H1 (cell line): ENCODE measurements around the gene GPR179. TPM values are rescaled to one million over a fixed set of nuclear protein-coding genes. Genes with fewer than 3 reads are reported as not detected.

Experiments used
- CTCF ChIA-PET: fragments of 300-600 bp; sonication (Branson Sonifier 250); formaldehyde crosslinking; loops from one replicate; lab custom pipeline; 2021; ENCODE audit not compliant: partially characterized antibody; lab: Charles Lee
- POLR2A ChIA-PET: fragments of 300-600 bp; sonication (Branson Sonifier 250); formaldehyde crosslinking; loops from one replicate; lab custom pipeline; 2021; ENCODE audit warnings: inconsistent platforms; ENCODE audit not compliant: partially characterized antibody; lab: Charles Lee
- DNase-seq, 2 experiments: peaks; one replicate each; pipeline versions ENCODE4 v3.0.0 to v3.0.0-alpha.2; 2010 to 2022; ENCODE audit warnings: low spot score in 2 of 2, low read depth in 1 of 2, mixed read lengths in 1 of 2
- FAIRE-seq: peaks from 2 replicates; lab custom pipeline; 2011; peaks lifted over from hg19 to GRCh38; lab: Jason Lieb, UNC
- H2AFZ ChIP-seq: 2 replicates; pipeline ENCODE4 v1.8.1; 2012; ENCODE audit warnings: low read length, inconsistent platforms
- H2AK5ac ChIP-seq: 2 replicates; pipeline ENCODE4 v1.6.1; 2013; ENCODE audit warnings: low read depth, low read length
- H2BK120ac ChIP-seq: replicated peaks from 2 replicates; pipeline ENCODE3; 2013; ENCODE audit warnings: low read depth, low read length, inconsistent platforms
- H2BK12ac ChIP-seq: 2 replicates; pipeline ENCODE4 v1.6.1; 2013; ENCODE audit warnings: low read depth, low read length
- H2BK15ac ChIP-seq: 2 replicates; pipeline ENCODE4 v1.6.1; 2013; ENCODE audit warnings: low read length
- H2BK20ac ChIP-seq: 2 replicates; pipeline ENCODE4 v1.6.1; 2013; ENCODE audit warnings: low read length
- H2BK5ac ChIP-seq: 2 replicates; pipeline ENCODE4 v1.6.1; 2013; ENCODE audit warnings: low read depth, low read length
- H3K14ac ChIP-seq: 2 replicates; pipeline ENCODE4 v1.6.1; 2013; ENCODE audit warnings: inconsistent platforms; ENCODE audit not compliant: insufficient read length
- H3K18ac ChIP-seq: 2 replicates; pipeline ENCODE4 v1.6.1; 2013; ENCODE audit warnings: low read length; ENCODE audit errors: extremely low read depth
- H3K23ac ChIP-seq: 2 replicates; pipeline ENCODE4 v1.6.1; 2013; ENCODE audit warnings: inconsistent platforms; ENCODE audit not compliant: insufficient read length
- H3K23me2 ChIP-seq: 2 replicates; pipeline ENCODE4 v1.6.1; 2013; ENCODE audit warnings: low read depth, low read length
- H3K27ac ChIP-seq: 2 replicates; pipeline ENCODE4 v1.6.1; 2011; ENCODE audit warnings: low read depth, low read length, inconsistent platforms
- H3K27me3 ChIP-seq, 4 experiments: replicated peaks in 1 of 4; 1 replicate in 1 of 4; 2 replicates in 3 of 4; pipeline versions ENCODE4 v1.6.1 to v1.8.1; 2011 to 2013; ENCODE audit warnings: low read length in 3 of 4, mild to moderate bottlenecking in 3 of 4, inconsistent platforms in 2 of 4, mixed read lengths in 2 of 4, moderate library complexity in 1 of 4; ENCODE audit not compliant: control insufficient read depth in 3 of 4, insufficient read depth in 3 of 4; ENCODE audit errors: extremely low read depth in 1 of 4
- H3K36me3 ChIP-seq, 4 experiments: 2 replicates each; pipeline versions ENCODE4 v1.6.1 to v1.8.1; 2011 to 2013; ENCODE audit warnings: mild to moderate bottlenecking in 4 of 4, low read length in 3 of 4, moderate library complexity in 2 of 4, control low read depth in 1 of 4, inconsistent platforms in 1 of 4; ENCODE audit not compliant: insufficient read depth in 4 of 4, control insufficient read depth in 2 of 4
- H3K4ac ChIP-seq: replicated peaks from 2 replicates; pipeline ENCODE3; 2013; ENCODE audit warnings: low read length, low read depth, mixed read lengths, inconsistent platforms; ENCODE audit not compliant: insufficient read length
- H3K4me1 ChIP-seq, 4 experiments: replicated peaks in 1 of 4; 1 replicate in 1 of 4; 2 replicates in 3 of 4; pipeline versions ENCODE4 v1.6.1 to v1.8.1; 2011 to 2013; ENCODE audit warnings: low read length in 3 of 4, inconsistent platforms in 2 of 4, mixed read lengths in 1 of 4; ENCODE audit not compliant: insufficient read depth in 4 of 4, control insufficient read depth in 3 of 4
- H3K4me2 ChIP-seq, 2 experiments: 2 replicates each; pipeline versions ENCODE4 v1.6.1 to v1.8.1; 2011 to 2013; ENCODE audit warnings: low read depth in 2 of 2, low read length in 2 of 2, control low read depth in 1 of 2, inconsistent platforms in 1 of 2, mild to moderate bottlenecking in 1 of 2; ENCODE audit not compliant: insufficient read depth in 1 of 2
- H3K4me3 ChIP-seq, 4 experiments: fragments of 200-600, 300-600 bp in 1 of 4; sonication (generic), shearing (Covaris generic), sonication (Bioruptor Twin) in 1 of 4; 2 replicates each; pipeline versions ENCODE4 v1.5.1 to v1.8.1; 2011 to 2016; ENCODE audit warnings: low read length in 4 of 4, low read depth in 3 of 4, control low read depth in 2 of 4, inconsistent platforms in 2 of 4, mild to moderate bottlenecking in 2 of 4, mixed read lengths in 1 of 4, moderate library complexity in 1 of 4; ENCODE audit not compliant: insufficient read depth in 2 of 4; ENCODE audit errors: extremely low read depth in 1 of 4
- H3K56ac ChIP-seq: replicated peaks from 2 replicates; pipeline ENCODE3; 2013; ENCODE audit warnings: low read depth, mild to moderate bottlenecking, mixed read lengths, low read length, inconsistent platforms; ENCODE audit not compliant: insufficient read length
- H3K79me1 ChIP-seq: 2 replicates; pipeline ENCODE4 v1.6.1; 2013; ENCODE audit warnings: low read depth, low read length, control low read depth
- H3K79me2 ChIP-seq, 2 experiments: 2 replicates each; pipeline versions ENCODE4 v1.6.1 to v1.8.1; 2012 to 2013; ENCODE audit warnings: low read length in 2 of 2, mild to moderate bottlenecking in 2 of 2, inconsistent platforms in 1 of 2; ENCODE audit not compliant: insufficient read depth in 2 of 2, control insufficient read depth in 1 of 2
- H3K9ac ChIP-seq, 4 experiments: replicated peaks in 1 of 4; 1 replicate in 1 of 4; 2 replicates in 3 of 4; pipeline versions ENCODE4 v1.6.1 to v1.8.1; 2011 to 2013; ENCODE audit warnings: low read depth in 3 of 4, low read length in 3 of 4, control low read depth in 2 of 4, mild to moderate bottlenecking in 2 of 4, moderate library complexity in 2 of 4, inconsistent platforms in 1 of 4; ENCODE audit errors: extremely low read depth in 1 of 4
- H3K9me3 ChIP-seq, 2 experiments: 2 replicates each; pipeline versions ENCODE4 v1.6.1 to v1.8.1; 2012 to 2013; ENCODE audit warnings: mild to moderate bottlenecking in 2 of 2, moderate library complexity in 2 of 2, control low read depth in 1 of 2, inconsistent platforms in 1 of 2, low read depth in 1 of 2, low read length in 1 of 2, mixed read lengths in 1 of 2; ENCODE audit not compliant: insufficient read depth in 2 of 2
- H4K20me1 ChIP-seq, 2 experiments: replicated peaks in 1 of 2; 2 replicates each; pipeline versions ENCODE3 to v1.8.1; 2011 to 2013; ENCODE audit warnings: inconsistent platforms in 2 of 2, low read length in 2 of 2, mild to moderate bottlenecking in 1 of 2; ENCODE audit not compliant: insufficient read depth in 2 of 2, control insufficient read depth in 1 of 2
- H4K5ac ChIP-seq: 2 replicates; pipeline ENCODE4 v1.6.1; 2013; ENCODE audit warnings: low read length, low read depth, mixed read lengths, inconsistent platforms; ENCODE audit not compliant: insufficient read length
- H4K8ac ChIP-seq: 2 replicates; pipeline ENCODE4 v1.8.0; 2013; ENCODE audit warnings: mild to moderate bottlenecking, moderate library complexity, low read length, inconsistent platforms; ENCODE audit not compliant: insufficient read depth; ENCODE audit errors: extremely low read depth
- H4K91ac ChIP-seq: replicated peaks from 2 replicates; pipeline ENCODE3; 2013; ENCODE audit warnings: low read length, mixed read lengths, inconsistent platforms; ENCODE audit not compliant: insufficient read length
- CHD1 ChIP-seq: IDR thresholded peaks from 2 replicates; pipeline ENCODE4 v1.6.1; 2012; ENCODE audit warnings: low read depth, low read length, improper control_type of control experiment
- EGR1 ChIP-seq: IDR thresholded peaks from 2 replicates; pipeline ENCODE4 v1.6.1; 2011; ENCODE audit warnings: low read depth, low read length, borderline replicate concordance
- EZH2 ChIP-seq: fragments of 200-600 bp; sonication (generic); IDR thresholded peaks from 2 replicates; pipeline ENCODE4 v1.7.1; 2012; ENCODE audit warnings: low read depth, mild to moderate bottlenecking, moderate library complexity, low read length, inconsistent platforms; ENCODE audit not compliant: severe bottlenecking
- HDAC2 ChIP-seq, 2 experiments: fragments of 300-600 bp in 1 of 2; sonication (generic) in 1 of 2; IDR thresholded peaks; 2 replicates each; pipeline ENCODE4 v1.6.1; 2011 to 2012; ENCODE audit warnings: low read depth in 2 of 2, low read length in 2 of 2, mild to moderate bottlenecking in 2 of 2, moderate library complexity in 2 of 2, borderline replicate concordance in 1 of 2, inconsistent platforms in 1 of 2
- NRF1 ChIP-seq: IDR thresholded peaks from 2 replicates; pipeline ENCODE4 v1.6.1; 2011; ENCODE audit warnings: mild to moderate bottlenecking, low read depth, low read length, improper control_type of control experiment
- POLR2AphosphoS5 ChIP-seq: IDR thresholded peaks from 2 replicates; pipeline ENCODE4 v1.6.1; 2011; ENCODE audit warnings: low read depth, low read length
- RXRA ChIP-seq: IDR thresholded peaks from 2 replicates; pipeline ENCODE4 v1.6.1; 2011; ENCODE audit warnings: low read depth, mild to moderate bottlenecking, low read length, moderate library complexity; ENCODE audit not compliant: insufficient read depth
- SP1 ChIP-seq: IDR thresholded peaks from 2 replicates; pipeline ENCODE4 v1.6.1; 2011; ENCODE audit warnings: low read depth, low read length
- TBP ChIP-seq: IDR thresholded peaks from 2 replicates; pipeline ENCODE4 v1.6.1; 2011; ENCODE audit warnings: low read depth, low read length, improper control_type of control experiment
- WGBS, 2 experiments: shearing (Covaris generic) in 1 of 2; methylation state at CpG; one replicate each; pipeline versions ENCODE4 v1.1.6 to v1.1.7; 2013 to 2015; ENCODE audit warnings: low lambda C conversion rate in 2 of 2, mixed read lengths in 2 of 2, inconsistent platforms in 1 of 2, low coverage in 1 of 2, missing lambda C conversion rate in 1 of 2; ENCODE audit not compliant: insufficient replicate concordance in 2 of 2, insufficient coverage in 1 of 2, insufficient read length in 1 of 2; ENCODE audit errors: extremely low coverage in 1 of 2, missing lambda C conversion rate in 1 of 2; 5-methylcytosine and 5-hydroxymethylcytosine counted together
- polyA plus RNA-seq, 7 experiments: library from polyadenylated mRNA; depleted of rRNA in 3 of 7; stranded (reverse) in 5 of 7; unstranded in 2 of 7; fragments of >200 nt in 5 of 7; fragments of 200-250 nt in 2 of 7; gene quantifications; 1 replicate in 5 of 7; 2 replicates in 1 of 7; 4 replicates in 1 of 7; pipeline versions ENCODE4 v1.2.1 to v1.2.3, GENCODE V29; 2011 to 2013; ENCODE audit warnings: missing spikeins in 2 of 7, mixed read lengths in 2 of 7
- total RNA-seq: library from RNA; stranded (reverse); fragmentation: NEBNext Ultra II Directional; extraction: Animal tissue kit (Norgen Biotek cat#: 25700); gene quantifications from 2 replicates; pipeline ENCODE4 v1.2.1, GENCODE V29; 2021

Gene GPR179
- total and polyA plus RNA-seq, 2 of the 8 experiments (the other 6 are each of a cell fraction or from before 2014, with no cell fraction given) = 0.02 to 0.07 TPM

DNA sequence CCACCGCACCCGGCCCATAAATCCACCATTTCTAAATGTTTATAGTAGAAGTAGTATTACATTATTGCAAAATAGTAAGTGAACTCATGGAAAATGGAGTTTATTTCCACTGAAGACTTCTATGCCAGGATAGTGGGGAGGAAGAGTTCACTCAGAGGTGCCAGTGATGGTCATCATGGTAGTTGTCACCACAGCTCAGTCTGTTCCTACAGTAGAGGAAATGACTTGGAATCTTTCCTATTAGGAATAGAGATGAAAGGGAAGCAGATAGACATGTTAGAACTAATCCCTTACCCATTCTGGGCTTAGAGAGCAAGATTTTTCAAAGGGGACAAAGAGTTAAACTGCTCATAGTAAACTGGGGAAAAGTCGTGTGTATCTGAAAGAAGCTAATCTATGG, 26.7 kb downstream of the GPR179 start:
- Histone ChIP-seq H4K8ac (no peak overlapping the region), H2AFZ (no peak overlapping the region)
- FAIRE-seq = no peak

More for the DNA sequence above, 26.7 kb downstream of the GPR179 start:
- 82% methylated on average over 3 of the region's 3 CpGs; no CpG with 5 or more reads in 1 of the 2 experiments for WGBS, 2 experiments
- Histone ChIP-seq H3K79me2 (no peaks in the 10 kb centered on the region), H2BK5ac (no peak overlapping the region), H3K27ac (no peak overlapping the region), H3K36me3 (peaks cover 4 to 18% (median 9%) of the 10 kb centered on the region in 4 experiments), H2BK15ac (no peak overlapping the region), H4K20me1 (peaks cover 0 to 3% of the 10 kb centered on the region in 2 experiments), H3K79me1 (no peaks in the 10 kb centered on the region), H3K4me1 (no peaks in the 10 kb centered on the region), H2BK120ac (no peak overlapping the region), H3K18ac (no peak overlapping the region), H3K4me2 (no peak overlapping the region), H3K56ac (no peak overlapping the region), H3K4me3 (no peak overlapping the region), H2BK12ac (no peak overlapping the region), H4K91ac (no peak overlapping the region), H4K5ac (no peak overlapping the region), H2AK5ac (no peak overlapping the region), H3K14ac (no peak overlapping the region), H3K23ac (no peak overlapping the region), H2BK20ac (no peak overlapping the region), H3K27me3 (no peaks in the 10 kb centered on the region), H3K23me2 (no peaks in the 10 kb centered on the region), H3K4ac (no peak overlapping the region), H3K9ac (no peak overlapping the region), H3K9me3 (no peaks in the 10 kb centered on the region)
- CTCF ChIA-PET = interaction anchor here (1.7 to 14.8 kb wide), 2 partner anchors 9 to 16 kb away, joined by 5 to 190 read pairs; no protein-coding TSS in a partner anchor
- DNase-seq = no peak
- TF ChIP-seq CHD1 (no peak), RXRA (no peak), SP1 (no peak), TBP (no peak), NRF1 (no peak), EGR1 (no peak), EZH2 (no peak), HDAC2 (IDR thresholded peaks at IDR 0.05; ENCODE audit: borderline replicate concordance in 1 of 2, low read depth in 2 of 2, low read length in 2 of 2) (no peak), POLR2AphosphoS5 (no peak)
- POLR2A ChIA-PET = interaction anchor here (0.9 to 1.2 kb wide), 2 partner anchors 9 to 14 kb away, joined by 4 to 5 read pairs; no protein-coding TSS in a partner anchor
